Keratinocyte (primary cell): Measurements from ENCODE around the gene SMYD3. TPM values are rescaled to one million over a fixed set of nuclear protein-coding genes. Genes with fewer than 3 reads are reported as not detected.

Experiments used
- DNase-seq: peaks from one replicate; pipeline ENCODE4 v3.0.0-alpha.2; 2011; ENCODE audit warnings: low read depth, missing footprints, low spot score
- FAIRE-seq: peaks from 2 replicates; lab custom pipeline; 2011; peaks lifted over from hg19 to GRCh38; lab: Jason Lieb, UNC
- H2AFZ ChIP-seq: 2 replicates; pipeline ENCODE4 v1.6.0; 2012; ENCODE audit warnings: low read length, control low read depth, inconsistent platforms; ENCODE audit not compliant: control insufficient read depth
- H3K27ac ChIP-seq: 2 replicates; pipeline ENCODE4 v1.5.1; 2011; ENCODE audit warnings: low read length; ENCODE audit not compliant: control insufficient read depth, insufficient read depth
- H3K27me3 ChIP-seq: 3 replicates; pipeline ENCODE4 v1.6.0; 2011; ENCODE audit warnings: low read length; ENCODE audit not compliant: control insufficient read depth, insufficient read depth; ENCODE audit errors: extremely low read depth
- H3K36me3 ChIP-seq, 2 experiments: 2 replicates in 1 of 2; 3 replicates in 1 of 2; pipeline ENCODE4 v1.5.1; 2011; ENCODE audit warnings: low read length in 2 of 2, mild to moderate bottlenecking in 1 of 2; ENCODE audit not compliant: control insufficient read depth in 2 of 2, insufficient read depth in 2 of 2; ENCODE audit errors: extremely low read depth in 1 of 2
- H3K4me1 ChIP-seq: 3 replicates; pipeline ENCODE4 v1.5.1; 2011; ENCODE audit warnings: low read length; ENCODE audit not compliant: control insufficient read depth, insufficient read depth; ENCODE audit errors: extremely low read depth
- H3K4me2 ChIP-seq: 3 replicates; pipeline ENCODE4 v1.6.0; 2011; ENCODE audit warnings: low read depth, low read length; ENCODE audit not compliant: control insufficient read depth, insufficient read depth; ENCODE audit errors: extremely low read depth
- H3K4me3 ChIP-seq, 3 experiments: fragments of 200-600 bp in 1 of 3; sonication (generic) in 1 of 3; 2 replicates in 2 of 3; 3 replicates in 1 of 3; pipeline ENCODE4 v1.5.1; 2011 to 2016; ENCODE audit warnings: low read length in 3 of 3, mild to moderate bottlenecking in 3 of 3, control low read depth in 2 of 3, inconsistent platforms in 1 of 3, low read depth in 1 of 3, mixed read lengths in 1 of 3, mixed run types in 1 of 3, moderate library complexity in 1 of 3; ENCODE audit not compliant: control insufficient read depth in 2 of 3, insufficient read depth in 2 of 3; ENCODE audit errors: extremely low read depth in 1 of 3
- H3K79me2 ChIP-seq: 2 replicates; pipeline ENCODE4 v1.6.0; 2012; ENCODE audit warnings: low read length; ENCODE audit not compliant: control insufficient read depth, insufficient read depth
- H3K9ac ChIP-seq: 3 replicates; pipeline ENCODE4 v1.6.0; 2011; ENCODE audit warnings: low read length; ENCODE audit not compliant: control insufficient read depth, insufficient read depth; ENCODE audit errors: extremely low read depth
- H3K9me1 ChIP-seq: 3 replicates; pipeline ENCODE4 v1.6.0; 2011; ENCODE audit warnings: low read length; ENCODE audit not compliant: control insufficient read depth, insufficient read depth; ENCODE audit errors: extremely low read depth
- H3K9me3 ChIP-seq: 2 replicates; pipeline ENCODE4 v1.5.1; 2012; ENCODE audit warnings: low read depth, low read length; ENCODE audit not compliant: control insufficient read depth
- H4K20me1 ChIP-seq: 3 replicates; pipeline ENCODE4 v1.6.0; 2011; ENCODE audit warnings: low read length; ENCODE audit not compliant: control insufficient read depth, insufficient read depth; ENCODE audit errors: extremely low read depth
- CTCF ChIP-seq, 3 experiments: IDR thresholded peaks in 1 of 3; conservative IDR thresholded peaks in 1 of 3; optimal IDR thresholded peaks in 1 of 3; 2 replicates in 2 of 3; 3 replicates in 1 of 3; pipeline versions ENCODE3 to v1.5.1; 2011; ENCODE audit warnings: low read length in 3 of 3, mild to moderate bottlenecking in 3 of 3, moderate library complexity in 2 of 3, control low read depth in 1 of 3, inconsistent platforms in 1 of 3; ENCODE audit not compliant: insufficient read depth in 2 of 3; ENCODE audit errors: extremely low read depth in 1 of 3
- EZH2 ChIP-seq: IDR thresholded peaks from one replicate; pipeline ENCODE4 v1.6.1; 2012; ENCODE audit warnings: inconsistent platforms, mild to moderate bottlenecking, low read length, moderate library complexity
- dilution Hi-C: fragments of 300-500 bp; cut with MboI; formaldehyde crosslinking; loops from one replicate; pipeline ENCODE4 v1.7.0; 2020; ENCODE audit warnings: low sequenced_read_pairs; ENCODE audit not compliant: extremely low pct_ligation_motif_present
- polyA plus RNA-seq, 5 experiments: library from polyadenylated mRNA; depleted of rRNA in 3 of 5; stranded (reverse) in 3 of 5; stranded (forward) in 1 of 5; unstranded in 1 of 5; fragments of >200 nt; gene quantifications; 1 replicate in 1 of 5; 2 replicates in 3 of 5; 3 replicates in 1 of 5; pipeline versions ENCODE4 v1.2.1 to v1.2.3, GENCODE V29; 2011 to 2012; ENCODE audit warnings: missing spikeins in 2 of 5, low read depth in 1 of 5, low replicate concordance in 1 of 5

Gene SMYD3
- polyA plus RNA-seq, 1 donor (not counting 4 experiments of a cell fraction or from before 2014, with no cell fraction given): 31.0 TPM

GRCh38 chr1:246001142-246001836 lies 505.8 kb downstream of the SMYD3 start:
- H4K20me1 ChIP-seq: no peaks in the 10 kb centered on the region
- dilution Hi-C loops: no loop called here
- no peaks in the 10 kb centered on the region for H3K36me3 ChIP-seq
- H3K9me3 ChIP-seq: no peaks in the 10 kb centered on the region
- peak; percentile 67 for FAIRE-seq
- TF ChIP-seq CTCF (optimal IDR thresholded peaks at IDR 0.05 in 1 of 3, IDR thresholded peaks at IDR 0.05 in 1 of 3, conservative IDR thresholded peaks at IDR 0.05 in 1 of 3; ENCODE audit: extremely low read depth in 1 of 3, insufficient read depth in 2 of 3, low read length in 3 of 3) (no peak), EZH2 (no peak)
- H3K4me2 ChIP-seq: no peak overlapping the region
- no peak for DNase-seq
- H3K9me1 ChIP-seq: no peaks in the 10 kb centered on the region
- no peaks in the 10 kb centered on the region for H3K27me3 ChIP-seq
- H2AFZ ChIP-seq: no peak overlapping the region
- H3K79me2 ChIP-seq: no peaks in the 10 kb centered on the region
- H3K9ac ChIP-seq: no peak overlapping the region
- H3K4me3 ChIP-seq: no peak overlapping the region
- H3K4me1 ChIP-seq: peaks cover 27% of the 10 kb centered on the region
- H3K27ac ChIP-seq: no peak overlapping the region

- dilution Hi-C loops: no loop called here
Measured at GRCh38 chr1:246000638-246001015, 506.5 kb downstream of the SMYD3 start.

More at GRCh38 chr1:246000638-246001015, 506.5 kb downstream of the SMYD3 start:
- H3K36me3 ChIP-seq: no peaks in the 10 kb centered on the region
- H3K4me1 ChIP-seq: peaks cover 27% of the 10 kb centered on the region
- no peak overlapping the region for H3K27ac ChIP-seq
- TF ChIP-seq CTCF (optimal IDR thresholded peaks at IDR 0.05 in 1 of 3, IDR thresholded peaks at IDR 0.05 in 1 of 3, conservative IDR thresholded peaks at IDR 0.05 in 1 of 3; ENCODE audit: extremely low read depth in 1 of 3, insufficient read depth in 2 of 3, low read length in 3 of 3) (no peak), EZH2 (no peak)
- H3K79me2 ChIP-seq: no peaks in the 10 kb centered on the region
- no peaks in the 10 kb centered on the region for H3K9me1 ChIP-seq
- H3K9me3 ChIP-seq: no peaks in the 10 kb centered on the region
- no peak overlapping the region for H3K4me3 ChIP-seq
- no peak for FAIRE-seq
- no peaks in the 10 kb centered on the region for H3K27me3 ChIP-seq
- H3K9ac ChIP-seq: no peak overlapping the region
- H4K20me1 ChIP-seq: no peaks in the 10 kb centered on the region
- no peak for DNase-seq
- no peak overlapping the region for H2AFZ ChIP-seq
- no peak overlapping the region for H3K4me2 ChIP-seq
